ENCODE data around the gene AMH.

DNA sequence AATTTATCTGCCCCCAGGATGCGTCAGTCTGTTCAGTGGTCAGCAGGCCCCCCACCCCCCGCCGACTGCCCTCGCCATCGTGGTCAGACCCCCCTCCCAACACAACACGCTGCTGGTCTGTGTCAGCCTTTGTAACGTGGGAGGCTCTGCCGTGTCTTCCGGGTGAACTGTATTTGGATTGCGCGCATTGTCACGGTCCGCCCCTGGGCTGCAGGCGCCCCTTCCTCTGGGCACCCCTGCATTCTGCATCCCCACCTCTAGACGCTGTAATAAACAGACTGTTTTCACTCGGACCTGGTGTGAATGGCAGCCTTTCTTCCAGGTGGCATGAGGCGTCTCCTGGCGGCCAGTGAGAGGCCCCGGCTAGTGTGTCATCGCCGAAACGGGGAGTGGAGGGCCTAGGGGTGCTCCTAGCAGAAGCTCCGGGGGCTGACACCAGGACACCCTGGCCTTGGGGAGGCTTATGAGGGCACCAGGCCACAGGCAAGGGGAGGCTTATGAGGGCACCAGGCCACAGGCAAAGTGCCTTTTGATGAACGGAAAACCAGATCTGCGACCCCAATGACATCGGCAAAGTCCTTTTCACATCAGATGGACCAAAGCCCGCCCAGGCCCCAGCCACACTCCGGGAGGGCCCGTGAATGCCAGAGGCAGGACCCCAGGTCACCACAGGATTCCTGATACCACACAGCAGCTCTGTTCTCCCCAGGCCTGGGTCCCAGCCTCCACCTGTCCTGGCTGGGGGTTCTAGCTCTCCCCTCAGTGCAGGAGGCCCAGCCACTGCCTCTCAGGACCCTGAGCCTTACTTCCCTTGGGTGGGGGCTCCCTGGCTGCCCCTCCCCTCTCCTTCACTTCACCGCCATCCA, 16.6 kb upstream of the AMH start:
- no peak for TF ChIP-seq POLR2A (IDR thresholded peaks at IDR 0.05)
- TF ChIP-seq CTCF (IDR thresholded peaks at IDR 0.05): no peak

Measured in right lobe of liver (tissue), 4 donors.